ENCODE results near the gene SLC16A10.
A peak's percentile ranks its signal among the peaks of the same experiment; 100 is the strongest.

SLC16A10 gene

GRCh38 chr6:111176038-111176759, 88.9 kb downstream of the SLC16A10 start:
- Histone ChIP-seq H3K4me3 (replicated peaks; ENCODE audit: low read depth, low read length) (no peak overlapping the region), H3K36me3 (ENCODE audit: control insufficient read depth, insufficient read depth, low read length) (no peaks in the 10 kb centered on the region), H3K27me3 (replicated peaks; ENCODE audit: control insufficient read depth, insufficient read depth, low read length) (no peaks in the 10 kb centered on the region)
- TF ChIP-seq, protein P1, sequence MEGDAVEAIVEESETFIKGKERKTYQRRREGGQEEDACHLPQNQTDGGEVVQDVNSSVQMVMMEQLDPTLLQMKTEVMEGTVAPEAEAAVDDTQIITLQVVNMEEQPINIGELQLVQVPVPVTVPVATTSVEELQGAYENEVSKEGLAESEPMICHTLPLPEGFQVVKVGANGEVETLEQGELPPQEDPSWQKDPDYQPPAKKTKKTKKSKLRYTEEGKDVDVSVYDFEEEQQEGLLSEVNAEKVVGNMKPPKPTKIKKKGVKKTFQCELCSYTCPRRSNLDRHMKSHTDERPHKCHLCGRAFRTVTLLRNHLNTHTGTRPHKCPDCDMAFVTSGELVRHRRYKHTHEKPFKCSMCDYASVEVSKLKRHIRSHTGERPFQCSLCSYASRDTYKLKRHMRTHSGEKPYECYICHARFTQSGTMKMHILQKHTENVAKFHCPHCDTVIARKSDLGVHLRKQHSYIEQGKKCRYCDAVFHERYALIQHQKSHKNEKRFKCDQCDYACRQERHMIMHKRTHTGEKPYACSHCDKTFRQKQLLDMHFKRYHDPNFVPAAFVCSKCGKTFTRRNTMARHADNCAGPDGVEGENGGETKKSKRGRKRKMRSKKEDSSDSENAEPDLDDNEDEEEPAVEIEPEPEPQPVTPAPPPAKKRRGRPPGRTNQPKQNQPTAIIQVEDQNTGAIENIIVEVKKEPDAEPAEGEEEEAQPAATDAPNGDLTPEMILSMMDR (IDR thresholded peaks at IDR 0.05; ENCODE audit: insufficient read depth, low read length, poor library complexity, severe bottlenecking), result no peak
- DNase-seq (ENCODE audit: extremely low read depth, insufficient read length), result no peak

GRCh38 chr6:111176760-111177099, 89.4 kb downstream of the SLC16A10 start:
- H3K27me3 ChIP-seq (replicated peaks; ENCODE audit: control insufficient read depth, insufficient read depth, low read length), result no peaks in the 10 kb centered on the region
- no peak overlapping the region for H3K4me3 ChIP-seq (replicated peaks; ENCODE audit: low read depth, low read length)
- H3K36me3 ChIP-seq (ENCODE audit: control insufficient read depth, insufficient read depth, low read length), result no peaks in the 10 kb centered on the region
- TF ChIP-seq, protein P1 (IDR thresholded peaks at IDR 0.05; ENCODE audit: insufficient read depth, low read length, poor library complexity, severe bottlenecking), result no peak
- no peak for DNase-seq (ENCODE audit: extremely low read depth, insufficient read length)

GRCh38 chr6:111177131-111177530, 89.8 kb downstream of the SLC16A10 start:
- Histone ChIP-seq H3K27me3 (replicated peaks; ENCODE audit: control insufficient read depth, insufficient read depth, low read length) (no peaks in the 10 kb centered on the region), H3K4me3 (replicated peaks; ENCODE audit: low read depth, low read length) (no peak overlapping the region), H3K36me3 (ENCODE audit: control insufficient read depth, insufficient read depth, low read length) (no peaks in the 10 kb centered on the region)
- no peak for DNase-seq (ENCODE audit: extremely low read depth, insufficient read length)
- TF ChIP-seq, protein P1 (IDR thresholded peaks at IDR 0.05; ENCODE audit: insufficient read depth, low read length, poor library complexity, severe bottlenecking), result no peak

GRCh38 chr6:111183702-111184517, 96.6 kb downstream of the SLC16A10 start:
- TF ChIP-seq, protein P1 (IDR thresholded peaks at IDR 0.05; ENCODE audit: insufficient read depth, low read length, poor library complexity, severe bottlenecking), result no peak
- peak; percentile 18 for DNase-seq (ENCODE audit: extremely low read depth, insufficient read length)
- no peaks in the 10 kb centered on the region for H3K36me3 ChIP-seq (ENCODE audit: control insufficient read depth, insufficient read depth, low read length)
- H3K27me3 ChIP-seq (replicated peaks; ENCODE audit: control insufficient read depth, insufficient read depth, low read length), result no peaks in the 10 kb centered on the region
- H3K4me3 ChIP-seq (replicated peaks; ENCODE audit: low read depth, low read length), result no peak overlapping the region

DNA sequence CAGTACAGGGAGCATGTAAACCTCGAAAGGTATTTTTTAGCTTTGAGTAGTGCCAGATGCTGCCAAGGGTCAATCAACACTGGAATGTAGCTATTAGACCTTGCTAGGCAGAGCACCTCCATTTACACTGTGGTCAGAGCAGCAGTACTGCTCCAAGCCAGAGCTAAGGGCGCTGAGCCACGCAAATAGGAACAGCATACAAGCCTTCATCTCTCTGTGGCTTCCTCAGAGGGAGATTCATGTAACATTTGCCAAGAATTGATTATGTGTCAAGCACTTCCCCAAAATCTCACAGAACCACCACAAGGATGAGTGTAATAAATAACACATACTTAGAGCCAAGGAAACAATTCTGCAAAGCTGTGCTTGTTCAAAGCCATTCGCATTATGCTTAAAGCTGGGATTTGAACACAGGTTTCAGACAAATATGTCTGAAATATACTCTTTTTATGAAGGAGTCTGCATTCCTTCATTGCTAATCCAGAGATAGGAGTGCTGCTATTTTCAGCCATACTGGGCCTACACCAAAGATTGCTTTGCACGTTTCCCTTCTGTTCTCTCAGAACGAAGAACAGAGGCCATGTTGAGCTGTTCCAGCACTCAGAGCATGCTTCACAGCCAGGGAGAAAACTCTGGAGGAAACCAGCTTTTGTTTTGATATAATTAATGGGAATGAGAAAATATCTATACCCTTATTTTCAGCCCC, 97.7 kb downstream of the SLC16A10 start:
- H3K27me3 ChIP-seq (replicated peaks; ENCODE audit: control insufficient read depth, insufficient read depth, low read length), result no peaks in the 10 kb centered on the region
- H3K4me3 ChIP-seq (replicated peaks; ENCODE audit: low read depth, low read length), result no peak overlapping the region
- DNase-seq (ENCODE audit: extremely low read depth, insufficient read length), result no peak
- TF ChIP-seq, protein P1 (IDR thresholded peaks at IDR 0.05; ENCODE audit: insufficient read depth, low read length, poor library complexity, severe bottlenecking), result no peak
- no peaks in the 10 kb centered on the region for H3K36me3 ChIP-seq (ENCODE audit: control insufficient read depth, insufficient read depth, low read length)

All from GM06990 (cell line).